WTC11 (cell line): ENCODE measurements around the gene CSRNP3. TPM values are rescaled to one million over a fixed set of nuclear protein-coding genes. Genes with fewer than 3 reads are reported as not detected.

Experiments
- ATAC-seq: fragments of 200-7000 bp; cut with Tn5 transposase; 2 replicates; pipeline ENCODE4 v1.10.0; 2021; ENCODE audit warnings: mild to moderate bottlenecking, moderate library complexity
- CTCF ChIA-PET: fragments of 300-600 bp; sonication (Branson Sonifier 250); formaldehyde crosslinking; loops from one replicate; lab custom pipeline; 2021; ENCODE audit warnings: antibody characterized with exemption; lab: Charles Lee
- POLR2A ChIA-PET: fragments of 350-600 bp; sonication (Branson Sonifier 250); formaldehyde crosslinking; loops from one replicate; lab custom pipeline; 2021; ENCODE audit warnings: antibody characterized with exemption; lab: Charles Lee
- DNase-seq: peaks from one replicate; pipeline ENCODE4 v3.0.0; 2021; ENCODE audit warnings: low spot score
- H3K27ac Mint-ChIP-seq: 2 replicates; pipeline ENCODE4 v1.8.0; 2021; ENCODE audit warnings: mixed read lengths
- H3K27me3 Mint-ChIP-seq: 2 replicates; pipeline ENCODE4 v1.8.0; 2021; ENCODE audit warnings: low read depth, mild to moderate bottlenecking, moderate library complexity, mixed read lengths
- H3K36me3 Mint-ChIP-seq: 2 replicates; pipeline ENCODE4 v1.8.0; 2021; ENCODE audit warnings: mixed read lengths
- H3K4me1 Mint-ChIP-seq: 2 replicates; pipeline ENCODE4 v1.8.0; 2022; ENCODE audit warnings: mixed read lengths
- H3K4me3 Mint-ChIP-seq: 2 replicates; pipeline ENCODE4 v1.8.0; 2021; ENCODE audit warnings: mild to moderate bottlenecking, moderate library complexity, mixed read lengths
- H3K9me3 Mint-ChIP-seq: 2 replicates; pipeline ENCODE4 v1.8.0; 2021; ENCODE audit warnings: mixed read lengths
- ATF3 ChIP-seq: sonication (generic); formaldehyde crosslinking; conservative IDR thresholded peaks from 2 replicates; pipeline ENCODE4 v1.8.1; 2022; ENCODE audit warnings: mild to moderate bottlenecking, missing genetic modification reagents
- CBFB ChIP-seq: sonication (generic); formaldehyde crosslinking; IDR thresholded peaks from 2 replicates; pipeline ENCODE4 v1.8.1; 2022; ENCODE audit warnings: mild to moderate bottlenecking, low read depth, missing genetic modification reagents
- E2F1 ChIP-seq: sonication (generic); formaldehyde crosslinking; IDR thresholded peaks from 2 replicates; pipeline ENCODE4 v1.8.0; 2022; ENCODE audit warnings: mild to moderate bottlenecking, missing genetic modification reagents
- E2F5 ChIP-seq: sonication (generic); formaldehyde crosslinking; IDR thresholded peaks from 2 replicates; pipeline ENCODE4 v1.8.1; 2022; ENCODE audit warnings: mild to moderate bottlenecking, moderate library complexity, missing genetic modification reagents
- ETV6 ChIP-seq: sonication (generic); formaldehyde crosslinking; IDR thresholded peaks from 2 replicates; pipeline ENCODE4 v1.8.1; 2022; ENCODE audit warnings: mild to moderate bottlenecking, missing genetic modification reagents
- FOXJ3 ChIP-seq: sonication (generic); formaldehyde crosslinking; IDR thresholded peaks from 2 replicates; pipeline ENCODE4 v1.9.0; 2021; ENCODE audit warnings: missing genetic modification reagents, mild to moderate bottlenecking, borderline replicate concordance
- FOXP1 ChIP-seq: sonication (generic); formaldehyde crosslinking; IDR thresholded peaks from 2 replicates; pipeline ENCODE4 v1.8.0; 2022; ENCODE audit warnings: missing genetic modification reagents, mild to moderate bottlenecking, moderate library complexity, borderline replicate concordance
- GABPB1 ChIP-seq: sonication (generic); formaldehyde crosslinking; IDR thresholded peaks from 2 replicates; pipeline ENCODE4 v1.8.1; 2023; ENCODE audit warnings: mild to moderate bottlenecking, missing genetic modification reagents
- GTF2I ChIP-seq: fragments of 250-450 bp; sonication (Bioruptor Pico); conservative IDR thresholded peaks from 2 replicates; pipeline ENCODE4 v1.4.0; 2021; ENCODE audit warnings: mild to moderate bottlenecking
- HMGXB4 ChIP-seq: sonication (generic); formaldehyde crosslinking; IDR thresholded peaks from 2 replicates; pipeline ENCODE4 v1.8.1; 2023; ENCODE audit warnings: mild to moderate bottlenecking, moderate library complexity, missing genetic modification reagents
- MLX ChIP-seq: sonication (generic); formaldehyde crosslinking; IDR thresholded peaks from 2 replicates; pipeline ENCODE4 v1.8.1; 2023; ENCODE audit warnings: mild to moderate bottlenecking, missing genetic modification reagents, moderate library complexity
- NR2C2 ChIP-seq: sonication (generic); formaldehyde crosslinking; IDR thresholded peaks from 2 replicates; pipeline ENCODE4 v1.8.0; 2022; ENCODE audit warnings: mild to moderate bottlenecking, missing genetic modification reagents
- RELA ChIP-seq: sonication (generic); formaldehyde crosslinking; IDR thresholded peaks from 2 replicates; pipeline ENCODE4 v1.8.1; 2022; ENCODE audit warnings: missing genetic modification reagents, mild to moderate bottlenecking, borderline replicate concordance
- ZNF121 ChIP-seq: sonication (generic); formaldehyde crosslinking; IDR thresholded peaks from 2 replicates; pipeline ENCODE4 v1.8.0; 2023; ENCODE audit warnings: missing genetic modification reagents
- ZNF138 ChIP-seq: sonication (generic); formaldehyde crosslinking; conservative IDR thresholded peaks from 2 replicates; pipeline ENCODE4 v1.8.1; 2022; ENCODE audit warnings: mild to moderate bottlenecking, moderate library complexity, missing genetic modification reagents
- ZNF232 ChIP-seq: sonication (generic); formaldehyde crosslinking; IDR thresholded peaks from 2 replicates; pipeline ENCODE4 v1.8.0; 2022; ENCODE audit warnings: mild to moderate bottlenecking, missing genetic modification reagents
- total RNA-seq: library from RNA; stranded (reverse); gene quantifications from 3 replicates; pipeline ENCODE4 v1.2.3, GENCODE V29; 2021
- TF ChIP-seq, protein P1 (sequence below): sonication (generic); formaldehyde crosslinking; IDR thresholded peaks from 2 replicates; pipeline ENCODE4 v1.8.0; 2023; ENCODE audit warnings: missing genetic modification reagents, mild to moderate bottlenecking, borderline replicate concordance
- TF ChIP-seq, protein P2 (sequence below): sonication (generic); formaldehyde crosslinking; IDR thresholded peaks from 2 replicates; pipeline ENCODE4 v1.8.1; 2022; ENCODE audit warnings: mild to moderate bottlenecking, missing genetic modification reagents, moderate library complexity, borderline replicate concordance
- TF ChIP-seq, protein P3 (sequence below): sonication (generic); formaldehyde crosslinking; IDR thresholded peaks from 2 replicates; pipeline ENCODE4 v1.8.1; 2023; ENCODE audit warnings: mild to moderate bottlenecking, missing genetic modification reagents

The CSRNP3 gene
- total RNA-seq, 1 experiment from 2014 or later, result 7.3 TPM

GRCh38 chr2:165571477-165571876, 102.0 kb downstream of the CSRNP3 start (continued):
- TF ChIP-seq, protein P1, sequence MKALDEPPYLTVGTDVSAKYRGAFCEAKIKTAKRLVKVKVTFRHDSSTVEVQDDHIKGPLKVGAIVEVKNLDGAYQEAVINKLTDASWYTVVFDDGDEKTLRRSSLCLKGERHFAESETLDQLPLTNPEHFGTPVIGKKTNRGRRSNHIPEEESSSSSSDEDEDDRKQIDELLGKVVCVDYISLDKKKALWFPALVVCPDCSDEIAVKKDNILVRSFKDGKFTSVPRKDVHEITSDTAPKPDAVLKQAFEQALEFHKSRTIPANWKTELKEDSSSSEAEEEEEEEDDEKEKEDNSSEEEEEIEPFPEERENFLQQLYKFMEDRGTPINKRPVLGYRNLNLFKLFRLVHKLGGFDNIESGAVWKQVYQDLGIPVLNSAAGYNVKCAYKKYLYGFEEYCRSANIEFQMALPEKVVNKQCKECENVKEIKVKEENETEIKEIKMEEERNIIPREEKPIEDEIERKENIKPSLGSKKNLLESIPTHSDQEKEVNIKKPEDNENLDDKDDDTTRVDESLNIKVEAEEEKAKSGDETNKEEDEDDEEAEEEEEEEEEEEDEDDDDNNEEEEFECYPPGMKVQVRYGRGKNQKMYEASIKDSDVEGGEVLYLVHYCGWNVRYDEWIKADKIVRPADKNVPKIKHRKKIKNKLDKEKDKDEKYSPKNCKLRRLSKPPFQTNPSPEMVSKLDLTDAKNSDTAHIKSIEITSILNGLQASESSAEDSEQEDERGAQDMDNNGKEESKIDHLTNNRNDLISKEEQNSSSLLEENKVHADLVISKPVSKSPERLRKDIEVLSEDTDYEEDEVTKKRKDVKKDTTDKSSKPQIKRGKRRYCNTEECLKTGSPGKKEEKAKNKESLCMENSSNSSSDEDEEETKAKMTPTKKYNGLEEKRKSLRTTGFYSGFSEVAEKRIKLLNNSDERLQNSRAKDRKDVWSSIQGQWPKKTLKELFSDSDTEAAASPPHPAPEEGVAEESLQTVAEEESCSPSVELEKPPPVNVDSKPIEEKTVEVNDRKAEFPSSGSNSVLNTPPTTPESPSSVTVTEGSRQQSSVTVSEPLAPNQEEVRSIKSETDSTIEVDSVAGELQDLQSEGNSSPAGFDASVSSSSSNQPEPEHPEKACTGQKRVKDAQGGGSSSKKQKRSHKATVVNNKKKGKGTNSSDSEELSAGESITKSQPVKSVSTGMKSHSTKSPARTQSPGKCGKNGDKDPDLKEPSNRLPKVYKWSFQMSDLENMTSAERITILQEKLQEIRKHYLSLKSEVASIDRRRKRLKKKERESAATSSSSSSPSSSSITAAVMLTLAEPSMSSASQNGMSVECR, result no peak
- TF ChIP-seq GTF2I (CRISPR knock-in tag), result no peak

DNA sequence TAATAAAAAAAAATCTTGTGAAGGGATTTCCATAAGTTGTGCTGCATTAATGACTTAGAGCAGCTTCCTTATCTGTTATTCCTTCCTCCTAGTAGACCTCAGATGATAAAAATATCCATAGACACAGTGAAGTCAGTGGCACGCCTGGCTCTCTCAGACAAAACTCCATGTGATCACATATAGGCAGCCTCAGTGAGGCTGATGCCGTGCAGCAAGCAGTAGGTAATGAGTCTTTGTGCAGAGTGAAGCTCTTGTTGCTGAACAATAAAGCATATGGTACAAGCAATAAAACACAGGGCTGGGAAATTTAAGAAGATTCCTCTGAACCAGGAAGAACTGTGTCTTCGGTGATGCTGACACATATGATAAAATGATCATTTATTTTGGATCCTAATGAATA, 102.7 kb downstream of the CSRNP3 start:
- H3K4me3 Mint-ChIP-seq, result no peak overlapping the region
- DNase-seq (no peak), ATAC-seq (no peak)
- POLR2A ChIA-PET, result no interaction called here
- H3K9me3 Mint-ChIP-seq, result no peaks in the 10 kb centered on the region
- CTCF ChIA-PET, result interaction anchor here (1.2 kb wide), 1 partner anchor 8 kb away, joined by 5 read pairs; no protein-coding TSS in a partner anchor
- peaks cover 39% of the 10 kb centered on the region for H3K4me1 Mint-ChIP-seq
- H3K27me3 Mint-ChIP-seq, result no peaks in the 10 kb centered on the region
- peak overlapping the region; percentile 94 for H3K27ac Mint-ChIP-seq
- no peaks in the 10 kb centered on the region for H3K36me3 Mint-ChIP-seq
- TF ChIP-seq, protein P2, sequence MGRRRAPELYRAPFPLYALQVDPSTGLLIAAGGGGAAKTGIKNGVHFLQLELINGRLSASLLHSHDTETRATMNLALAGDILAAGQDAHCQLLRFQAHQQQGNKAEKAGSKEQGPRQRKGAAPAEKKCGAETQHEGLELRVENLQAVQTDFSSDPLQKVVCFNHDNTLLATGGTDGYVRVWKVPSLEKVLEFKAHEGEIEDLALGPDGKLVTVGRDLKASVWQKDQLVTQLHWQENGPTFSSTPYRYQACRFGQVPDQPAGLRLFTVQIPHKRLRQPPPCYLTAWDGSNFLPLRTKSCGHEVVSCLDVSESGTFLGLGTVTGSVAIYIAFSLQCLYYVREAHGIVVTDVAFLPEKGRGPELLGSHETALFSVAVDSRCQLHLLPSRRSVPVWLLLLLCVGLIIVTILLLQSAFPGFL (CRISPR knock-in tag), result no peak
- no peak for TF ChIP-seq E2F5
- no peak for TF ChIP-seq MLX (CRISPR knock-in tag)
- no peak for TF ChIP-seq ZNF232 (CRISPR knock-in tag)
- TF ChIP-seq GABPB1 (CRISPR knock-in tag), result no peak
- TF ChIP-seq ZNF121, result no peak
- no peak for TF ChIP-seq HMGXB4
- TF ChIP-seq FOXJ3, result no peak
- no peak for TF ChIP-seq NR2C2 (CRISPR knock-in tag)
- TF ChIP-seq ETV6 (CRISPR knock-in tag), result no peak
- no peak for TF ChIP-seq ATF3 (CRISPR knock-in tag)
- TF ChIP-seq E2F1 (CRISPR knock-in tag), result no peak
- no peak for TF ChIP-seq ZNF138
- TF ChIP-seq, protein P3, sequence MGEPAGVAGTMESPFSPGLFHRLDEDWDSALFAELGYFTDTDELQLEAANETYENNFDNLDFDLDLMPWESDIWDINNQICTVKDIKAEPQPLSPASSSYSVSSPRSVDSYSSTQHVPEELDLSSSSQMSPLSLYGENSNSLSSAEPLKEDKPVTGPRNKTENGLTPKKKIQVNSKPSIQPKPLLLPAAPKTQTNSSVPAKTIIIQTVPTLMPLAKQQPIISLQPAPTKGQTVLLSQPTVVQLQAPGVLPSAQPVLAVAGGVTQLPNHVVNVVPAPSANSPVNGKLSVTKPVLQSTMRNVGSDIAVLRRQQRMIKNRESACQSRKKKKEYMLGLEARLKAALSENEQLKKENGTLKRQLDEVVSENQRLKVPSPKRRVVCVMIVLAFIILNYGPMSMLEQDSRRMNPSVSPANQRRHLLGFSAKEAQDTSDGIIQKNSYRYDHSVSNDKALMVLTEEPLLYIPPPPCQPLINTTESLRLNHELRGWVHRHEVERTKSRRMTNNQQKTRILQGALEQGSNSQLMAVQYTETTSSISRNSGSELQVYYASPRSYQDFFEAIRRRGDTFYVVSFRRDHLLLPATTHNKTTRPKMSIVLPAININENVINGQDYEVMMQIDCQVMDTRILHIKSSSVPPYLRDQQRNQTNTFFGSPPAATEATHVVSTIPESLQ, result no peak
- TF ChIP-seq, protein P1, result no peak
- no peak for TF ChIP-seq CBFB (CRISPR knock-in tag)
- TF ChIP-seq RELA (CRISPR knock-in tag), result no peak
- TF ChIP-seq FOXP1, result no peak
